ENCODE measurements around the gene SALL4.
"Not testable (repeated sequence)": the region's sequence is repeated elsewhere in the genome, so short reads cannot be mapped to it uniquely, and the experiment has no call there.

SALL4 gene

GRCh38 chr20:51802170-51802751 is at the start of gene SALL4:
Gene SALL4 (minus strand): TSS chr20:51802521. CDS start chr20:51802408, 113 bp downstream.
- no peak for DNase-seq

DNA sequence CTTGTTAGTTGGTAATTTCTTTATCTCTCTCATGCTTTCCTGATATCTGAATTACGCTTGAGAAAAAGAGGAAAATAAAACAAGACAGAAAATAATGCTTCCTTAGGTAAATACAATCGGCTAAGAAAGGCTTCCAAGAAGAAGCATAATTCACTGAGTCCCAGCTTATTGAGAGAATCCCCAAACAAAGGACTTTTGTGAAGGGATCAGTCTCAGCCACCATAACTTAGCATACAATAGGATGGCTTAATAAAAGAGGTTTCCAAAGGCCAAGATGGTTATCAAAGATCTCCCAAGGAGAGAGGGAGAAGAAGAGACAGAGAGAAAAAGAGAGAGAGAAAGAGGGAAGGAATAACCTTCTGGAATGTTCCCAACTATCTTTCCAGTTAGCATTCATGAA is 46.0 kb upstream of the SALL4 start:
- no peak for DNase-seq

GRCh38 chr20:51840865-51841264 is 38.5 kb upstream of the SALL4 start:
- no peak for DNase-seq

- no peak for DNase-seq
Observed at GRCh38 chr20:51837876-51838420, 35.6 kb upstream of the SALL4 start.

GRCh38 chr20:51837436-51837835 is 35.1 kb upstream of the SALL4 start:
- no peak for DNase-seq

DNA sequence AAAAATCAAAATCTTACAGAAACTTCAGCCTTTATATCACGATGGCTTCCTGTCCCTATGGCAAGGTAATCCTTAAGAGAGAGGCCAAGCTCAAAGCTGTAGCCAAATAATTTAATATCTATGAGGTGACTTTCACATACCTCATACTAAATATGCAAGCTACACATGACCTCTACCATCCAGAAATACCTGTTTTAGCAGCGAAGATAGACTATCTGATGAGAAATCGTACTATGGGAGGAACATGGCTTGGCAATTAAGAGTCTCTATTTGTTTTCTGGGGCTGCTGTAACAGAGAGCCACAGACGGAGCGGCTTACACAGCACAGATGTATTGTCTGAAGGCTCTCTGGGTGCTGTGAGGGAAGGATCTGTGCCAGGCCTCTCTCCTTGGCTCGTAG is 31.0 kb upstream of the SALL4 start:
- no peak for DNase-seq

- DNase-seq = no peak
Observed at GRCh38 chr20:51832276-51832675, 30.0 kb upstream of the SALL4 start.

DNA sequence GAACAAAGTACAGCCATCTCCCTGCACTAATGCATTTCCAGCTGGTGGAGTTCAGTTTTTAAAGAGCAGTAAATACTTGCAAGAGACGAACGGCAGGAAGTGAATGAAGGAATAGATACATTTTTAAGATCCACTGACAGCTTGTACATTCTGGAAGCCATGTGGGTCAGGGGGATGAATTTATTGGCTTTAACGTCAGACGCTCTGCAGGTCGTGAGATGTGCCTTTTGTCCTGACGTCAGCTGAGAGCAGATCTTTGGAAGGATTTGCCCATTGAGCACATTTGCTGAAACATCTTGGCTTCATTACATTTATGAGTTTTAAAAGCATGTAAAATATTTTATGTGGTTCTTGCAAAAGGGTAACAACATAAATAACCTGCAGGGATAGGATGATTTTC is 29.5 kb upstream of the SALL4 start:
- DNase-seq = no peak

- DNase-seq = no peak
Observed at GRCh38 chr20:51830538-51830937, 28.2 kb upstream of the SALL4 start.

GRCh38 chr20:51828762-51829161 is 26.4 kb upstream of the SALL4 start:
- no peak for DNase-seq

DNA sequence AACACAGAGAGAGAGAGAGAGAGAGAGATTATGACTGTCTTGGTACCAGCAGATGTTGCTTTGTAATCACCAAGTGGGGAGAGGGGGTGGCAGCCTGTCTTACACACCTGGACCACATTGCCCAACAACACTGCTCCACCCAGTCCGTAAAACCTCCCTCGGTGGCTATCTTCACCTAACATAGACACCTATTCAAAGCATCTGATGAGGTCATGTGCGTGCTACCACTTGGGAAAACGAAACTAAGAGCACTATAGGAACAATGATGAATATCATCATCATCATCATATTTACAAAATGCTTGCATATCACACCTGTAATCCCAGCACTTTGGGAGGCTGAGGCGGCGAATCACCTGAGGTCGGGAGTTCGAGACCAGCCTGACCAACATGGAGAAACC is 24.1 kb upstream of the SALL4 start:
- DNase-seq = no peak

DNA sequence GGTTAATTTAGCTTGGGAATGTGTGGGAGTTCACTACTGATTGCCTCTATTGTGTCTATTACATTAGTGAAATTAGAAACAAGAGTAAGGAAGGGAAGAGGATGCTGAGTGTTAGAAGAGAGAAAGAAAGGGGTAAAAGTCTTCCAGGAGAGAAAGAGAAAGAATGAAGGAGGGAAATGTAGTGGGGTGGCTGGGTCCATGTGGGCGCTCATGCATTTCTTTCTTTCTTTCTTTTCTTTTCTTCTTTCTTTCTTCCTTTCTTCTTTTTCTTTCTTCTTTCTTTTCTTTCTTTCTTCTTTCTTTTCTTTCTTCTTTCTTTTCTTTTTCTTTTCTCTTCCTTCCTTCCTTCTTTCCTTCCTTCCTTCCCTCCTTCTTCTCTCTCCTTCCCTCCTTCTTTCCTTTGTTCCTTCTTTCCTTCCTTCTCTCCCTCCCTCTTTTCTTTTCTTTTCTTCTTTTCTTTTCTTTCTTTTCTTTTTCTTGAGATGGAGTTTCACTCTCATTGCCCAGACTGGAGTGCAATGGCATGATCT is 16.2 kb upstream of the SALL4 start:
- no peak for DNase-seq

DNA sequence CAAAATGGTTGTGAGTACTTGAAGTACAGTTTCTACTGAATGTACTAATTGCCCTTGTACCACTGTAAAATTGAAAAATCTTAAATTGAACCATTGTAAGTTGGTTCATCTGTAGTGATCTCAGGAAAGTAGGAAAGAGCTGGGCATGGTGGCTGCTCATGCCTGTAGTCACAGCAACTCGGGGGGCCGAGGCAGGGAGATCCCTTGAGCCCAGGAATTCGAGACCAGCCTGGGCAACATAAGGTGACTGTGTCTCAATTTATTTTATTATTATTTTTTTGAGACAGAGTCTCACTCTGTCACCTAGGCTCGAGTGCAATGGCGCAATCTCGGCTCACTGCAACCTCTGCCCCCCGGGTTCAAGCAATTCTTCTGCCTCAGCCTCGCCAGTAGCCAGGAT is 14.5 kb upstream of the SALL4 start:
- not testable (repeated sequence) for DNase-seq

DNA sequence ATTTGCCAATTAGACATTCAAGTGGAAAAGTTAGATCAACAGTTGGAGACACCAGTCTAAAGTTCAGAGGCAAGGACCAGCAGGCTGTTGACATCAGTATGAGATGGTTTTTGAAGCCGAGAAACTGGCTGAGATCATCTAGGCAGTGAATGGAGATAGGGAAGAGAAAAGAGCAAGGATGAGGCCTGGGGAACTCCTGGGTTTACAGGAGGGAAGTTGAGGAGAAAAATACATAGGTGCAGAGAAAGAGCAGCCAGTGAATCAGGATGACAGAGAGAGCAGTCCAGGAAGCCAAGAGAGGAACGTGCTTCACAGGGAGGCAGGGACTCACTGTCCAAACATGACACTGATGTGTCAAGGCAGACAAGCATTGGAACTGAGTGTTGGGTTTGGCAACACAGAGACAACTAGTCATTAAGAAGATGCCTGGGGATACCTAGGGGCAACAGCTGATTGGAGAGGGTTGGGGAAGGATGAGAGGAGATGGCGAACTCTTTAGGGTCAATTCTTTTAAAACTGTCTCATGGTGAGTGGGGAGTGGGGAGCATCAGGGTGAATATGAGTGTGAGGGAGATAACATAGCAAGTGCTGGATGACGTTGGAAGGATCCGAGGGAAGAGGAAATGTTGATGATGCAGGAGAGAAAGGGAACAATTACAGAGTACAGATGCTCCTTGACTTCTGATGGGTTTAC is 13.2 kb upstream of the SALL4 start:
- no peak for DNase-seq

- no peak for DNase-seq
Observed at GRCh38 chr20:51812861-51813260, 10.5 kb upstream of the SALL4 start.

DNA sequence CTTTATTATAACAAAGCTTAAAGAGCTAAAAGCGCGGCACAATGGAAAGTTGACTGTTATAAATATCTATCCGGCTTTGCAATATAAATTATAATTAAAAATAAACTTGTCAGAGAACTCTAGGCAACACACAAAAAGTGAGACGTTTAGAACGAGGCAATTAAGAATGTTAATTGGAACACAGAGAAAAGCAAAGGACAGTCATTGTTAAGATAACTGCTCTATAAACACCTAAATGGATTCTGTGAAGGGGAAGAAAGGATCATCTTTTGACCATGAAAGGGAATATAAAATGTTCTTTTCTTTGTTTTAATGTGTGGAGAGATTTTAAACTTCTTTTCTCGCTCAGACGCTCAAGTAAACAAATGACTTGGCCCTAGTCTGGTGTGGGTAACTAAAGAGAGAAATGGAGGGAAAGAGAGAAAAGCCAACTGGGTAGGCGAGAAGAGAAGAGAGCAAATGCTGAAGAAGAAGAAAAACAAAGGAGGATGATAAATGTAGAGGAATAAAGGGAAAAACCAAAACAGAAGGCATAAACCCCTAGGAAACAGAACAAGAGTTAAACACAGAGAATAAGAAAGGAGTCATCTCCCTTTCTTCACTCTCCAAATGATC is 9.3 kb upstream of the SALL4 start:
- DNase-seq = no peak

- no peak for DNase-seq
Observed at GRCh38 chr20:51811042-51811355, 8.7 kb upstream of the SALL4 start.

GRCh38 chr20:51810155-51811041 is 8.1 kb upstream of the SALL4 start:
- no peak for DNase-seq

GRCh38 chr20:51807720-51808250 is 5.5 kb upstream of the SALL4 start:
- DNase-seq = no peak

DNA sequence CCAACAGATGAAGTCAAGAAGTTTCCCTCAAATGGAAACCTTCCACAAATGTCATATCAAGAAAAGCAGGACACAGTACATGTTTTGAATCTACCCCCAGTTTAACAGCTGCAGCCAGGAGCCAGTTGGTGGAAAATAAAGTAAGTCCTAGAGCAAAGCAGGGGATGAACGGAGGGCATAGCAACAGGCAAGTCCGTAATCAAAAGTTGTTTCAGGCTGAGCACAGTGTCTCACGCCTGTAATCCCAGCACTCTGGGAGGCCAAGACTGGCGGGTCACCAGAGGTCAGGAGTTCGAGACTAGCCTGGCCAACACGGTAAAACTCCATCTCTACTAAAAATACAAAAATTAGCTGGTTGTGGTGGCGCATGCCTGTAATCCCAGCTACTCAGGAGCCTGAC is 2.4 kb upstream of the SALL4 start:
- no peak for DNase-seq

DNA sequence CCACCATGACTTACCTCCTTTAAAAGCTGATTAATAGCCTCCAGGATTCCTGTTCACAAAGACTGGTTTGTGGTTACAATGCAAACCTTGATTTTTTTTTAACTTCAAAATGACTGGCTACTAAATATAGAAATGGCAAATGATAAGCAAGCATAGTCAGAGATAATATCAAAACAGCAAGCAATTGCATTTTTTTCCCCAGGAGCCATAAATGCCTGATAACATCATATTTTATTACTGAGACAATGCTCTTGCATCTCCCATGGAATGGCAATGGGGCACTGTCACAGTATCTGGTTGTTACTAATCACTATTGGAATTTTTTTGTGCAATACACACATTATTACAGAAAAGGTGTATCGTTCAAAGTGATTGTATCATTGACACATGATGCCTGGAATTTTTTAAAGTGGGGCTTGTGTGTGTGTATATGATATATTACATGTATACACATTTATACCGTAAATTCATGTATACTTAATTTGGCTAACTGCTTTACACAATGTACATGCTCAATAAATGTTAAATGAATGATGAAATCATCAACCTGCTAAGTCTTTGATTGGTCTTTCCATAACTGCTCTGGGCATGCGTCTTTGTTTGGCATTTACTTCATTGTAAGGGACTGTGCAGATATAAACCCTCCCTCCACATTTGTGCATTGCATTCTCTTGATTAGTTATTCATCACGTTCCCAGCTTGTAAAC is 980 bp upstream of the SALL4 start:
- DNase-seq = no peak

DNA sequence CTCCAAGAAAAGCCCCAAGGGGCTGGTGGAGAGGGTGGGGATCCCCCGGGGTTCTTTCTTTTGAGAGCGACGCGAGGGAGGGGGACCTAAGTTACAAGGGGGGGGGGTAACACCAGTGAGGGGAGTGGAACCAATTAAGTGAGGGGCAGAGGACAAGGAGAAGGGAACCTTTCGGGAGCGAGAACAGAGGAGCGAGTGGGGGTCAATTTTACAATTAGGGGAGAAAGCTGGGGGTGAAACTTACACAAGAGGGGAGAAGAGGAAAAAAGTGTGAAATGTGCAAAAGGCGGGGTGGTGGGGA is 548 bp downstream of the SALL4 start:
- no peak for DNase-seq
